Type B pancreatic cell (in vitro differentiated cells): ENCODE data around the gene TDRD5. TPM values are rescaled to one million over a fixed set of nuclear protein-coding genes. Genes with fewer than 3 reads are reported as not detected.

ENCODE experiments used
- DNase-seq: peaks from one replicate; pipeline ENCODE4 v3.0.0; 2021; ENCODE audit warnings: mixed read lengths; ENCODE audit not compliant: unreplicated experiment; ENCODE audit errors: extremely low spot score
- H3K27ac Mint-ChIP-seq: 2 replicates; pipeline ENCODE4 v1.8.0; 2021; ENCODE audit warnings: mild to moderate bottlenecking, mixed read lengths
- H3K27me3 Mint-ChIP-seq: 2 replicates; pipeline ENCODE4 v1.8.0; 2021; ENCODE audit warnings: mixed read lengths
- H3K36me3 Mint-ChIP-seq: 2 replicates; pipeline ENCODE4 v1.8.0; 2021; ENCODE audit warnings: mixed read lengths
- H3K4me1 Mint-ChIP-seq: one replicate; pipeline ENCODE4 v1.8.0; 2021; ENCODE audit warnings: mixed read lengths; ENCODE audit not compliant: unreplicated experiment
- H3K4me3 Mint-ChIP-seq: 2 replicates; pipeline ENCODE4 v1.8.0; 2021; ENCODE audit warnings: mild to moderate bottlenecking, mixed read lengths
- H3K9me3 Mint-ChIP-seq: 2 replicates; pipeline ENCODE4 v1.8.0; 2021; ENCODE audit warnings: mixed read lengths
- total RNA-seq: library from RNA; stranded (reverse); gene quantifications from 2 replicates; pipeline ENCODE4 v1.2.1, GENCODE V29; 2021; ENCODE audit warnings: low replicate concordance
- TF ChIP-seq, protein P1 (sequence below): fragments of 200-600 bp; sonication (generic); conservative IDR thresholded peaks from 2 replicates; pipeline ENCODE4 v1.5.0; 2021; ENCODE audit warnings: antibody characterized with exemption, mild to moderate bottlenecking

TDRD5 gene
- total RNA-seq, 1 donor from 2014 or later = not detected

DNA sequence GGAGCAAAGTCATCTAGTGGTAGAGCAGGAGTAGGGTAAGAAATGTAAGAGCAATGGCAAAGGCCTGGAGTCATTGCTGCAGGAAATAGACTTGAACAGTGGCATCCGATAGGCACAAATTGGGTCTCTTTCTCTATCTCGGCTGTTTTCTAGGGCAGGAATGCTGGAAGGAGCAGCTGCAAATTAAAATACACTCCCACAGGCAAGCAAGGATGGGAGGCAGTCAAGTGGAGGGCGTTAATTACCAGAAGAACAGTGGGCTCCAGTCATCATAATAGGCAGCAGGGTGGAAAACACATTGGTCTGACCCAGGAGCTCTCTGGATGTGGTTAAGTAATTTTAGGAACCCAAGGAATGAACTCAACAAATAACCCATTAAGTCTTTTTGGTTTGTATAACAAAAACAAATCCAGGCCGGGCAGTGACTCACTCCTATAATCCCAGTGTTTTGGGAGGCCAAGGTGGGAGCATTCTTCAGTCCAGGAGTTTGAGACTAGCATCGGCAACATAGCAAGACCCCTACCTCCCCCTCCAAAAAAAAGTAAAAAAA, 7.8 kb upstream of the TDRD5 start:
- no peak for DNase-seq

GRCh38 chr1:179586107-179586823, 5.4 kb upstream of the TDRD5 start:
- H3K27ac Mint-ChIP-seq = no peak overlapping the region
- DNase-seq = no peak
- no peaks in the 10 kb centered on the region for H3K36me3 Mint-ChIP-seq
- TF ChIP-seq, protein P1, sequence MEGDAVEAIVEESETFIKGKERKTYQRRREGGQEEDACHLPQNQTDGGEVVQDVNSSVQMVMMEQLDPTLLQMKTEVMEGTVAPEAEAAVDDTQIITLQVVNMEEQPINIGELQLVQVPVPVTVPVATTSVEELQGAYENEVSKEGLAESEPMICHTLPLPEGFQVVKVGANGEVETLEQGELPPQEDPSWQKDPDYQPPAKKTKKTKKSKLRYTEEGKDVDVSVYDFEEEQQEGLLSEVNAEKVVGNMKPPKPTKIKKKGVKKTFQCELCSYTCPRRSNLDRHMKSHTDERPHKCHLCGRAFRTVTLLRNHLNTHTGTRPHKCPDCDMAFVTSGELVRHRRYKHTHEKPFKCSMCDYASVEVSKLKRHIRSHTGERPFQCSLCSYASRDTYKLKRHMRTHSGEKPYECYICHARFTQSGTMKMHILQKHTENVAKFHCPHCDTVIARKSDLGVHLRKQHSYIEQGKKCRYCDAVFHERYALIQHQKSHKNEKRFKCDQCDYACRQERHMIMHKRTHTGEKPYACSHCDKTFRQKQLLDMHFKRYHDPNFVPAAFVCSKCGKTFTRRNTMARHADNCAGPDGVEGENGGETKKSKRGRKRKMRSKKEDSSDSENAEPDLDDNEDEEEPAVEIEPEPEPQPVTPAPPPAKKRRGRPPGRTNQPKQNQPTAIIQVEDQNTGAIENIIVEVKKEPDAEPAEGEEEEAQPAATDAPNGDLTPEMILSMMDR = peak; percentile 73
- peak overlapping the region; percentile 71 for H3K4me3 Mint-ChIP-seq
- peaks cover 30% of the 10 kb centered on the region for H3K27me3 Mint-ChIP-seq
- no peaks in the 10 kb centered on the region for H3K4me1 Mint-ChIP-seq
- no peaks in the 10 kb centered on the region for H3K9me3 Mint-ChIP-seq

More for the DNA sequence above, 7.8 kb upstream of the TDRD5 start:
- peaks cover 39% of the 10 kb centered on the region for H3K27me3 Mint-ChIP-seq
- TF ChIP-seq, protein P1 = no peak
- H3K9me3 Mint-ChIP-seq = no peaks in the 10 kb centered on the region
- no peaks in the 10 kb centered on the region for H3K36me3 Mint-ChIP-seq
- H3K4me1 Mint-ChIP-seq = no peaks in the 10 kb centered on the region
- H3K4me3 Mint-ChIP-seq = no peak overlapping the region
- H3K27ac Mint-ChIP-seq = no peak overlapping the region

GRCh38 chr1:179587336-179587735, 4.3 kb upstream of the TDRD5 start:
- H3K4me3 Mint-ChIP-seq = peak overlapping the region; percentile 41
- no peaks in the 10 kb centered on the region for H3K4me1 Mint-ChIP-seq
- no peak for DNase-seq
- TF ChIP-seq, protein P1 = no peak
- no peak overlapping the region for H3K27ac Mint-ChIP-seq
- H3K9me3 Mint-ChIP-seq = no peaks in the 10 kb centered on the region
- H3K27me3 Mint-ChIP-seq = peaks cover 30% of the 10 kb centered on the region
- no peaks in the 10 kb centered on the region for H3K36me3 Mint-ChIP-seq

DNA sequence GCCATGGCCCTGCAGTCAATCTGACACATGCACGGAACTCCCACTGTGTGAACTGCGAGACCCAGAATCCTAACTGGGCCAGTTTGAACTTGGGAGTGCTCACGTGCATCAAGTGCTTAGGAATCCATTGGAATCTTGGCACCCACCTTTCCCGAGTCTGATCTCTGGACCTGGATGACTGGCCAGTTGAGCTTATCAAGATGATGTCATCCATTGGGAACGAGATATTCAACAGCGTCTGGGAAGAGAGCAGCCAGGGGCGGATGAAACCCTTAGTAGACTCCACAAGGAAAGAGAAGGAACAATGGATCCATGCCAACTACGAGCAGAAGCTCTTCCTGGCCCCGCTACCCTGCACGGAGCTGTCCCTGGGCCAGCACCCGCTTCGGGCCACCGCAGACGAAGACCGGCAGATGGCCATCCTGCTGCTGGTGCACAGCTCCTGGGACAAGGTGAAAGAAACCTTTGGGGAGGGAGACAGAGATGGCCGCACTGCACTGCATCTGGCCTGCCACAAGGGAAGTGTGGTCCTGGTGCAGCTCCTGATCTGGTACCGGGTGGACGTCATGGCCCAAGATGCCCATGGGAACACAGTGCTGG, 3.1 kb upstream of the TDRD5 start:
- DNase-seq = no peak
- TF ChIP-seq, protein P1 = no peak
- Mint-ChIP-seq H3K27ac (no peak overlapping the region), H3K27me3 (peaks cover 24% of the 10 kb centered on the region), H3K4me3 (no peak overlapping the region), H3K9me3 (no peaks in the 10 kb centered on the region), H3K36me3 (no peaks in the 10 kb centered on the region), H3K4me1 (no peaks in the 10 kb centered on the region)

GRCh38 chr1:179589509-179589908, 2.1 kb upstream of the TDRD5 start:
- no peak overlapping the region for H3K4me3 Mint-ChIP-seq
- H3K9me3 Mint-ChIP-seq = no peaks in the 10 kb centered on the region
- H3K36me3 Mint-ChIP-seq = no peaks in the 10 kb centered on the region
- no peak overlapping the region for H3K27ac Mint-ChIP-seq
- H3K27me3 Mint-ChIP-seq = peaks cover 28% of the 10 kb centered on the region
- no peaks in the 10 kb centered on the region for H3K4me1 Mint-ChIP-seq
- DNase-seq = no peak
- TF ChIP-seq, protein P1 = no peak
